ENCODE measurements around the gene OCA2. TPM values are rescaled to one million over a fixed set of nuclear protein-coding genes. Genes with fewer than 3 reads are reported as not detected.

The OCA2 gene
- total and polyA plus RNA-seq, 7 donors = 0.36 to 0.41 TPM; not detected in 5

DNA sequence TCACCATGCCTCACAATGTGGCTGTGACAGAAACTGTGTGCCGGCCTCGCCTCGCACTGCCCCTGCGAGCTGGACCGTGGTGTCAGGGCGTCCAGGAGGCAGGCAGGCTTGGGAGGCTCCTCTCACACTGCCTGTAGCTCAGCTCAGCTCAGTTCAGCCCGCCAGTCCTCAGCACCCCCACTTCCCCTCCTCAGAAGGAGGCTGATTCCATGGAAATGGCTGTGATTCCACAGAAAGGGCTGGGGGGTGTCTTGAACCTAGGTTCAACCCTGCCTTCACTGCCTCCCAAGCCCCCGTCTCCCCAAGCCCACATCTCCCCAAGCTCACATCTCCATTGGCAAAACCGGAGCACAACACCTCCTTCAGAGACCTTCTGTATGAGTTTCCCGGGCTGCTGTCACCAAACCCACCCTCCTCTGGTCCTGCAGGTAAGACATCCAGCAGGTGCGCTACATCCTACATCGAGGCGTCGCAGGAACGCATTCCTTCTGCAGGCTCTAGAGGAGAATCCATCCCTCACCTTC is 94.0 kb downstream of the OCA2 start:
- Histone ChIP-seq H3K4me3 (no peak overlapping the region), H3K27me3 (no peaks in the 10 kb centered on the region), H3K36me3 (no peaks in the 10 kb centered on the region), H3K27ac (no peak overlapping the region), H3K4me1 (no peaks in the 10 kb centered on the region), H3K9me3 (peaks cover 0 to 5% (median 0%) of the 10 kb centered on the region in 4 donors)
- TF ChIP-seq EP300 (IDR thresholded peaks at IDR 0.05) (no peak), POLR2A (IDR thresholded peaks at IDR 0.05) (no peak), POLR2AphosphoS5 (IDR thresholded peaks at IDR 0.05) (no peak)
- TF ChIP-seq, protein P1, sequence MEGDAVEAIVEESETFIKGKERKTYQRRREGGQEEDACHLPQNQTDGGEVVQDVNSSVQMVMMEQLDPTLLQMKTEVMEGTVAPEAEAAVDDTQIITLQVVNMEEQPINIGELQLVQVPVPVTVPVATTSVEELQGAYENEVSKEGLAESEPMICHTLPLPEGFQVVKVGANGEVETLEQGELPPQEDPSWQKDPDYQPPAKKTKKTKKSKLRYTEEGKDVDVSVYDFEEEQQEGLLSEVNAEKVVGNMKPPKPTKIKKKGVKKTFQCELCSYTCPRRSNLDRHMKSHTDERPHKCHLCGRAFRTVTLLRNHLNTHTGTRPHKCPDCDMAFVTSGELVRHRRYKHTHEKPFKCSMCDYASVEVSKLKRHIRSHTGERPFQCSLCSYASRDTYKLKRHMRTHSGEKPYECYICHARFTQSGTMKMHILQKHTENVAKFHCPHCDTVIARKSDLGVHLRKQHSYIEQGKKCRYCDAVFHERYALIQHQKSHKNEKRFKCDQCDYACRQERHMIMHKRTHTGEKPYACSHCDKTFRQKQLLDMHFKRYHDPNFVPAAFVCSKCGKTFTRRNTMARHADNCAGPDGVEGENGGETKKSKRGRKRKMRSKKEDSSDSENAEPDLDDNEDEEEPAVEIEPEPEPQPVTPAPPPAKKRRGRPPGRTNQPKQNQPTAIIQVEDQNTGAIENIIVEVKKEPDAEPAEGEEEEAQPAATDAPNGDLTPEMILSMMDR (IDR thresholded peaks at IDR 0.05) = no peak
- no peak for DNase-seq
- intact Hi-C loops (cut with DNase I) = no loop called here
- WGBS, 2 donors = 91% methylated on average over 15 of the region's 15 CpGs

DNA sequence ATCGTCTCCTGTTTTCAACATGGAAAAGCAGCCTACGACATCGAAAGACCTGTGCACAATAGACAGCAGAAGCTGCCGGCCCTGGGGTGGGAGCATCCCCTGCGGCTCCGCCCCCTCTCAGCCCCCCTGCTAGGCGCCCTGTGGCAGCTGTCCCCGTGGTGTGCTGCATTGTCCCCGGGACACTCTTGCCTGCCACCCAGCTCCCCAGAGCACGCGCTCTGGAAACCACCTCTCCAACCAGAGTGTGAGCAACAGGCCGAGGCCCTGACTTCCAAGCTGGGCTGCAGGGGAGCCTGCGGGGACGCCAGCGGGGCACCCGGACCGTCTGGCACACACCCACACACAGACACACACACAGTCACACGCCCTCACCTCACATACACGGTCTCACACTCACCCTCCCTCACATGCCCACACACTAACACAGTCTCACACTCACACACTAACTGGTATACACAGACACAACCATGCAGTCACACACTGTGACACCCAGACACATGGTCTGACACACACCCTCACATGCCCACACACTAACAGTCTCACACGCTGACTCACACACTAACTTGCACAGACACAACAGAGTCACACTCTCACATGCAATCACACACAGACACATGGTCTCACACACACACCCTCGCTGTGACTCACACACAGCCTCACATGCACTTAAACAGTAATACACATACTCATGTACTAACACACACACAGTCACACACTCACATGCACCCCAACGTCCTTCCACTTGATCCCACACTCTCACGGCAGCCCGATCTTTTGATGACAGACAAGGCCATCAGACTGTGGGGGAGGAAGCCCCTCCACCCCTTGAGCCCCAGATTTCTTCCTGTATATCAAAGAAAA is 94.7 kb downstream of the OCA2 start:
- no peak for DNase-seq
- intact Hi-C loops (cut with DNase I) = no loop called here
- Histone ChIP-seq H3K9me3 (peaks cover 0 to 5% (median 0%) of the 10 kb centered on the region in 4 donors), H3K36me3 (no peaks in the 10 kb centered on the region), H3K4me3 (no peak overlapping the region), H3K27me3 (no peaks in the 10 kb centered on the region), H3K4me1 (no peaks in the 10 kb centered on the region), H3K27ac (no peak overlapping the region)
- 86 to 89% methylated on average over 24 of the region's 24 CpGs for WGBS, 2 donors
- TF ChIP-seq EP300 (IDR thresholded peaks at IDR 0.05) (no peak), POLR2A (IDR thresholded peaks at IDR 0.05) (no peak), POLR2AphosphoS5 (IDR thresholded peaks at IDR 0.05) (no peak)
- TF ChIP-seq, protein P1 (IDR thresholded peaks at IDR 0.05) = no peak

DNA sequence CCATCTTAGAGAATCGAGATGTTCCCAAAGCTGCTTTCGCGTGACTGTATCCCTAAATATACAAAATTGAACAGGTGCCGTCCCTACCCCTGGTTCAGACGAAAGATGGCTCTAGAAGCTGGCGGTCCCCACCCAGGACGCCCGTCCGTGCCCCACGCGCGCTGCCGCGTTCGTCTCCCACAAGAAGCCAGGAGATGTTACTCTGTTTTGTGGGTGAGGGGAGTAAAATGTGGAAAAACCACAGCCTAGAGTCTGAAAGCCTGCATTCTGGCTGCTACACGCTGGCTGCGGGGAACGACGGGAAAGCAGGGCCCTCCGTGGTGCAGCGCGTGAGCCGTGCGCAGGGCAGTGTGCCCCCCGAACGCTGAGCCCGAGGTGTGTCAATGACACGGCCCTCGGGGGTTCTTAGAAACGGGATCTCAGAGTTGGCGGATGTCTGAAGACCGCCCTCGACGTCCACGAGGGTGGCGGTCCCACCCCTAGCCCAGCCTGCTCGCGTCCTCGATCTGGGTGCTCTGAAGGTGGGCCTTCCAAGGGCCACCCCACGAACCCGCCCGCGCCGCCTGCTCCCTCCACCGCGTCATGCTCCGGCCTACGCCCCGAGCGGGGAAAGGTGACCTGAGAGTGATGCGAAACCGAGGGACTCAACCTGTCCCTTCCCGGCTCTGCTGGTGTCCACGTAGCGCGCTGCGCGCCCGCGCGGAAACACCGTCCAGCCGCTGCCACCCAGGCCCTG is 95.6 kb downstream of the OCA2 start:
- H3K36me3 ChIP-seq = no peaks in the 10 kb centered on the region
- H3K27me3 ChIP-seq = no peaks in the 10 kb centered on the region
- intact Hi-C loops (cut with DNase I) = no loop called here
- no peak overlapping the region for H3K27ac ChIP-seq
- no peaks in the 10 kb centered on the region for H3K4me1 ChIP-seq
- no peak for DNase-seq
- H3K9me3 ChIP-seq = peaks cover 0 to under 1% (median 0%) of the 10 kb centered on the region in 4 donors
- no peak for TF ChIP-seq EP300 (IDR thresholded peaks at IDR 0.05)
- TF ChIP-seq POLR2A (IDR thresholded peaks at IDR 0.05) = no peak
- TF ChIP-seq, protein P1 (IDR thresholded peaks at IDR 0.05) = no peak
- TF ChIP-seq POLR2AphosphoS5 (IDR thresholded peaks at IDR 0.05) = no peak
- WGBS, 2 donors = 96 to 97% methylated on average over 63 of the region's 63 CpGs
- no peak overlapping the region for H3K4me3 ChIP-seq

DNA sequence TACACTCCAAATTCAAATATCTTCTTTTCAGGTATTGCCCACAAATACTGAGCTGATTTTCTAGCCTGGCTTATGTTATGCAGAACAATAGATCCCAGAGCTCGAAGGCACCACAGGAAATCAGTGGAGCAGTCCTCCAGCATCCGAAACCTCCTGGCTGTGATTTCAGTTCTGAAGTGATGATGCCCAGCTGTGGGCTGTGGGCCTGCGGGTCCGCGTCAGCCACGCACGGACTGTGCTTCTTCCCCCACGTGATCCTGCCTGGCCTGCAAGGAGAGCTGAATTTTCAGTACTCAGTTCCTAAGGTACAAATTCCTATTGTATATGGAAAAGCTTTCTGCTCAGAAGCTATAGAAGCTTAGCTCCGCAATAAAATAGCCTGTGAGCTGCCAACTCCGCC is 96.2 kb downstream of the OCA2 start:
- TF ChIP-seq, protein P1 (IDR thresholded peaks at IDR 0.05) = no peak
- no peak for TF ChIP-seq EP300 (IDR thresholded peaks at IDR 0.05)
- no peak for TF ChIP-seq POLR2AphosphoS5 (IDR thresholded peaks at IDR 0.05)
- no peak for TF ChIP-seq POLR2A (IDR thresholded peaks at IDR 0.05)
- no peaks in the 10 kb centered on the region for H3K36me3 ChIP-seq
- H3K4me3 ChIP-seq = no peak overlapping the region
- intact Hi-C loops (cut with DNase I) = no loop called here
- H3K27me3 ChIP-seq = no peaks in the 10 kb centered on the region
- DNase-seq = no peak
- 85 to 91% methylated on average over 10 of the region's 10 CpGs for WGBS, 2 donors
- no peak overlapping the region for H3K27ac ChIP-seq
- H3K4me1 ChIP-seq = no peaks in the 10 kb centered on the region
- H3K9me3 ChIP-seq = no peaks in the 10 kb centered on the region
